ENCODE data around the gene SPEF1.
"Not testable (repeated sequence)": the region's sequence is repeated elsewhere in the genome, so short reads cannot be mapped to it uniquely, and the experiment has no call there.

Gene SPEF1, protein sequence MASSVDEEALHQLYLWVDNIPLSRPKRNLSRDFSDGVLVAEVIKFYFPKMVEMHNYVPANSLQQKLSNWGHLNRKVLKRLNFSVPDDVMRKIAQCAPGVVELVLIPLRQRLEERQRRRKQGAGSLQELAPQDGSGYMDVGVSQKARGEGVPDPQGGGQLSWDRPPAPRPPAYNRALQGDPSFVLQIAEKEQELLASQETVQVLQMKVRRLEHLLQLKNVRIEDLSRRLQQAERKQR

DNA sequence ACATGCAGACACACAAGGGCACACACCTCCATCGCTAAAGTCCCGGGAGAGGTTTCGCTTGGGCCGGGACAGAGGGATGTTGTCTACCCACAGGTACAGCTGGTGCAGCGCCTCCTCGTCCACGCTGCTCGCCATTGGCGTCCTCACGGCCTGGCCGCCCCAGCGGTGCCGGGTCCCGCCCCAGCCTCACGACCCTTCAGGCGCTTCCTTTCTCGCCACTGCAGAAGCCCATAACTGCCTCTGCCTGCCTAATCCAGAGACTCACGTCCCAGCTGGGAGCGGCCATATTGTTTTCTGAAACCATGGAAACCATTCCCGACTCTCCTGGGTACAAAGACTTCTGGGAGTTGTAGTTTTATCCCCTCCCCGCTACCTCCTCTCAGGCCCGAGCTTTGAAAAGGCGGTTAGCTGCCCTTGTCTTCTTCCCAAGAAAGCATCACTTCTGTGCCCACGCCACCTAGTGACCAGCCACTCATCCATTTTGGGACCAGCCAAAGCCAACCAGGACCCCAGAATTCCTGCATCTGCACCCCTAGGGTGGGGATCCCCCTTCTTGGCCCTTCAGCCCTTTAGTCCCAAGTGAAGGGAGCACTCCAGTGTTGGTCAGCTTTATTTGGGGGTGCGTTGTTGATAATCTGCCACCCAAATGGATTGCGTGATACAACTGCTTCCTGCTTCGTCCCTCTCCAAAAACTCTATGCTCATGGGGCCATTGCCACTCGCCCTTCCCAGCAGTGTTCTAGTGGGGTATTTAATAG is at the start of gene SPEF1:
SPEF1 (minus strand) TSS at position 296 of the 758 bp plus-strand sequence; CDS start at position 135, 161 bp downstream.
- peak; percentile 41 to 60 for ATAC-seq

DNA sequence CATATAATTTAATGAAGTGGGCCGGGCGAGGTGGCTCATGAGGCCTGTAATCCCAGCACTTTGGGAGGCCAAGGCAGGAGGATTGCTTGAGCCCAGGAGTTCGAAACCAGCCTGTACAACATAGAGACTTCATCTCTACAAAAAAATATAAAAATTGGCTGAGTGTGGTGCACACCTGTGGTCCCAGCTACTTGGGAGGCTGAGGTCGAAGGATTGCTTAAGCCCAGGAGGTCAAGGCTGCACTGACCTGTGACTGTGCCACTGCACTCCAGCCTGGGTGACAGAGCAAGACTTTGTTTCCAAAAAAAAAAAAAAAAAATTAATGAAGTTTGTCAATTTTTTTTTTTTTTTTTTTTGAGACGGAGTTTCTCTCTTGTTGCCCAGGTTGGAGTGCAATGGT is 48.6 kb upstream of the SPEF1 start:
- ATAC-seq, result not testable (repeated sequence)

DNA sequence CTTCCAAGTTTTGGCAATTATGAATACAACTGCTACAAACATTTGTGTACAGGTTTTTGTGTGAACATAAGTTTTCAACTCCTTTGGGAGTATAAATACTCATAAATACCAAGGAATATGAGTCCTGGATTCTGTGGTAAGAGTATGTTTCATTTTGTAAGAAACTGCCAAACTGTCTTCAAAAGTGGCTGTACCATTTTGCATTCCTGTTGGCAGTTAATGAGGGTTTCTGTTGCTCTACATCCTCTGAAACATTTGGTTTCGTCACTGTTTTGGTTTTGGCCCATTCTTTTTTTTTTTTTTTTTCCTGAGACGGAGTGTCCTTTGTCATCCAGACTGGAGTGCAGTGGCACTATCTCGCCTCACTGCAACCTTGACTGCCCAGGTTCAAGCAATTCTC is 47.5 kb upstream of the SPEF1 start:
- ATAC-seq, result no peak

DNA sequence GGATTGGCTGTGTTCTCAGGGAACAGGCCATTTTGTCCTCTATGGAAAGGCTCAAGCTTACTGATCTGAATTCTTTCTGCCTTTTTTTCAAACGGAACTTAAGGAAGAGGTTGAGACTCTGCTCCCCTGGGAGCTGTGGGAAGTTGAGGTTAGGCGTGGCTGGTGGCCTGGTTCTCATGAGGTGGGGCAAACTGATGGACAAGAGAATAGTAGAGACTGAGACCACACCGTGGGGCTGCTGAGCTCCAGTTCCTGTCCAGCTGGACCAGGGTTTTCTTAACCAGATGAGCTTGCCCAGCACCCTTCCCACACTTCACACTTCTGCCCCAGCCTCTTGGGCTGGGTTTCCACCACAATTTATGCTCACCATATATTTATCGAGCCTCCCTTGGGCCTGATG is 45.2 kb upstream of the SPEF1 start:
- ATAC-seq, result no peak

DNA sequence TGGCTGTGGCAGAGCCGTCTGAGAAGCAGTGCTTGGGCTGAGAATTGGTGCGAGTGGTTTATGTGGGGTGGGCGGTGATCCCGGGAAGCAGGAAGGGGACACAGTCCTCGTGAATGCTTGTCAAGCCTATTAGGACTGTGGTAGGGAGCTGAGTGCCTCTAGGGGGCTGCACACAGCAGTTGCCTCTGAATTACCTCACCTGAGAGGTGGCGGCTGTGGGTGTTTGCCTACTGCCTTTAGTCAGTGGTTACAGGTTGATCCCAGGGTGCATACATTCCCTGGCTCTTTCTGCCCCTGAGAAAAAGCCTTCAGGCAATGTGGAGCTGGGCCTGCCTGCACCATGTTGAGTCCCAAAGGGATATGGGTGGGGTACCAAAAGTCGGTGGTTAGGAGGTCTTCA is 44.3 kb upstream of the SPEF1 start:
- ATAC-seq, result no peak

DNA sequence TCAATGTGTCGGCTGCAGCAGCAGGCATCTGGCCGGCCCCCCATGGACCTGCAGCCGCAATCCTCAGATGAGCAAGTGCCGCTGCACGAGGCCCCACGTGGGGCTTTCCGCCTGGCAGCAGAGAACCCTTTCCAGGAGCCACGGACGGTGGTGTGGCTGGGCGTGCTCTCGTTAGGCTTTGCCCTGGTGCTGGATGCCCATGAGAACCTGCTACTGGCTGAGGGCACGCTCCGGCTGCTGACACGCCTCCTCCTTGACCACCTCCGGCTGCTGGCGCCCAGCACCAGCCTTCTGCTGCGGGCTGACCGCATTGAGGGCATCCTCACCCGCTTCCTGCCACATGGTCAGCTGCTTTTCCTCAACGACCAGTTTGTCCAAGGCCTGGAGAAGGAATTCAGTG is 42.6 kb upstream of the SPEF1 start:
- ATAC-seq, result no peak

DNA sequence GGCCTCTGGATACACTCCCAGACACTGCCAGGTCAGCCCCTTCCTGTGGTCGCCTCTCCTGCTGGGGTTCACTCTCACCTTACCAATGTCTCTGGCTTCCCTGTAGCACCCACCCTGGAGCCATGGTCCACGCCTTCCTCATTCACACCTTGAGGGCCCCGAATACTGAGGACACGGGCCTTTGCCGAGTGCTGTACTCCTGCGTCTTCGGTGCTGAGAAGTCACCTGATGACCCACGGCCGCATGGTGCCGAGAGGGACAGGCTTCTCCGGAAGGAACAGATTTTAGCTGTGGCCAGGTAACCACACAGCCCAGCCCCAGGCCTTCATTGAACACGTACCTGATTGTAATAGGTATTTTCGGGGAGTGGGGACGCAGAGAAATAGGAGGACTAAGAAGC is 40.7 kb upstream of the SPEF1 start:
- no peak for ATAC-seq

DNA sequence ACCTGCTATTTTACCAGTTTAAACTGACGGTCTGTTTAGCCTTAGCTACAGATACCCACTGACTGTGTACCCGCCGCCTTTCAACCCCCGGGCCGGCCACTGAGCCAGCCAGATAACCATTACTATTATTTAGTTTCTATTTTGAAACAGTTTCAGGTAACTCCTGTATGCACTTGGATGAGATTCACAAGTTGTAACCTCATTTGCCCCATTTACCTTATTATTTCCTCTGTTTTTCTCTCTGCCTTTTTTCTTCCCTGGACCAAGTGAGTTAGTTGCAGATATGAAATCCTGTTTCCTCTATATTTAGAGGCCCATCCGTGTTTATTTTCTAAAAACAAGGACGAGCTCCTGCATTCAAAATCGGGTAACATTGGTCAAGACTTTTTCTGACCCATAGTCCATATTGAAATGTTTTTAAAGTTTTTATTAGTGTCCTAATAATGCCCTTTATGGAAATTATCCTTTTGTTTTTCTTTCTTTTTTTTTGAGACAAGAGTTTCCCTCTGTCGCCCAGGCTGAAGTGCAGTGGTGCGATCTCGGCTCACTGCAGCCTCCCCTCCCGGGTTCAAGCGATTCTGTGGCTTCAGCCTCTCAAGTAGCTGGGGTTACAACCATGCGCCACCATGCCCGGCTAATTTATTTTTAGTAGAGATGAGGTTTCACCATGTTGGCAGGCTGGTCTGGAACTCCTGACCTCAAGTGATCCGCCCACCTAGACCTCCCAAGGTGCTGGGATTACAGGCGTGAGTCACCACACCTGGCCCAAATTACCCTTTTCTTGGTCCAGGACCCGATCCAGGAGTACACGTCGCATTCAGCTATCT is 39.9 kb upstream of the SPEF1 start:
- no peak for ATAC-seq

DNA sequence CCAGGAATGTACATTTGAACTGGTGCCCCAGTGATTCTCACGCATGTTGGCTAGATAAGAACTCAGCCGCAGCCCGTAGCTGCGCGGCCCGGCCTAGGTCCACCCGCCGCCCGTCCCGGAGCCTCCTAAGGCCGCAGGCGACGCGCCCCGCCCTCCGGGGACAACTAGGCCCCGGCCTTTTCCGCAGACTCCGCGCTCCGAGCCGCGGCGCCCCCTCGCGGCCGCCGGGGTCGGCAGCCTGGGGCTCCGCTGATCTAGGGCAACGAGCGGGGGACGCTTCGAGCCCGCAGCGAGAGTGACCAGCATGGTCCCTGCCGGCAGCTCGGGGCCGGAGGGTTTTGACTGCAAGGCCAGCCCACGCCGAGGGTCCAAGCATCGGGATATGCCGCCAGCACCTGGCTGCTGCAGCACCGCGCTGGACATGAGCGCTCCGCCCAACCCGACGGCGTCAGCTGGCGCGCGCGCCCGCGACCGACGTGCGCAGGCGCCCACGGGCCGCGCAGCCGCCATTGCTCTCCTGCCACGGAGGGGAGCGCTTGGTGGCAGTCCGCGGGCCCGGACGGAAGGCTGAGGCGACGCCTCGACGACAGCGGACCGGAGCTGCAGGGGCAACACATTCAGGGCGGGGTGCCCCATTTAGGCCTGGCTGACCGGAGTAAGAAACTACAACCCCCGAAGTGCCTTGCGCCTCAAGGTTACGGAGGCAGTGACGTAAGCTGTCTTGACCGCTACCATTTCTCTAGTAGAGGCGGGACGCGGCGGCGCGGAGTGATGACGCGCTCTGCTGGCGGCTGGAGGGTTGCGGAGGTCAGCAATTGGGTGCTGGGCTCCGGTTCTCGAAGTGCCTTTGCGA is 39.0 kb upstream of the SPEF1 start, which contains the start of gene AP5S1:
AP5S1 (plus strand) TSS at position 500 of the 853 bp plus-strand sequence. CDS start 1,571 bp downstream, outside the sequence.
- ATAC-seq, result peak; percentile 84 to 85

DNA sequence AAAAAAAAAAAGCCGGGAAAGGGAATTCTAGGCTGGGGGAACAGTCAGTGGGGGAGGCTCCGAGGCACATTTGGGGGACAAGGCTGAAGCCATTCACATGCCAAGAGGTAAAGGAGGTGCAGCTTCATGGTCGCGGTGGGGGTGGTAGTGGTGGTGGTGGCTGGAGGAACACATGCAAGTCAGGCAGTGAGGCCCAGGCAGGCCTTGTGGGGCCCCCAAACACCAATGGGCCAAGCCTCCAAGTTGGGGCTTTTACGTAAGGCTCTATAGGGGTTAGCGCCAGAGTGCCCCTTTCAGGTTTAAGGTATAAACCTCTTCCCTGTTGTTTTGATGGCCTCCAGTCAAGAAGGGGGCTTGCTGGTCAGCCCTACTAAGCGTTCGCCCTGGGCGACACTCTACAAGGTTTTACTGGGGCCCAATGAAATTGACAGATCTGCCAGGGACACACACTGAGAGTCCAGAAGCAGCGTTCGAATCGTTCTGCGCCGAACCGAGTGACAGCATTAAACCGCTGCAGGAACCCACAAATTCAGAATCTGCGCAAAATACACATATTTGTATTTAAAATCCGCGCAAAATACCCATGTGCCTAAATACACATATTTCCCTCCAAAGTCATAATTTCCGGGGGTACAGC is 38.3 kb upstream of the SPEF1 start:
- ATAC-seq, result no peak

DNA sequence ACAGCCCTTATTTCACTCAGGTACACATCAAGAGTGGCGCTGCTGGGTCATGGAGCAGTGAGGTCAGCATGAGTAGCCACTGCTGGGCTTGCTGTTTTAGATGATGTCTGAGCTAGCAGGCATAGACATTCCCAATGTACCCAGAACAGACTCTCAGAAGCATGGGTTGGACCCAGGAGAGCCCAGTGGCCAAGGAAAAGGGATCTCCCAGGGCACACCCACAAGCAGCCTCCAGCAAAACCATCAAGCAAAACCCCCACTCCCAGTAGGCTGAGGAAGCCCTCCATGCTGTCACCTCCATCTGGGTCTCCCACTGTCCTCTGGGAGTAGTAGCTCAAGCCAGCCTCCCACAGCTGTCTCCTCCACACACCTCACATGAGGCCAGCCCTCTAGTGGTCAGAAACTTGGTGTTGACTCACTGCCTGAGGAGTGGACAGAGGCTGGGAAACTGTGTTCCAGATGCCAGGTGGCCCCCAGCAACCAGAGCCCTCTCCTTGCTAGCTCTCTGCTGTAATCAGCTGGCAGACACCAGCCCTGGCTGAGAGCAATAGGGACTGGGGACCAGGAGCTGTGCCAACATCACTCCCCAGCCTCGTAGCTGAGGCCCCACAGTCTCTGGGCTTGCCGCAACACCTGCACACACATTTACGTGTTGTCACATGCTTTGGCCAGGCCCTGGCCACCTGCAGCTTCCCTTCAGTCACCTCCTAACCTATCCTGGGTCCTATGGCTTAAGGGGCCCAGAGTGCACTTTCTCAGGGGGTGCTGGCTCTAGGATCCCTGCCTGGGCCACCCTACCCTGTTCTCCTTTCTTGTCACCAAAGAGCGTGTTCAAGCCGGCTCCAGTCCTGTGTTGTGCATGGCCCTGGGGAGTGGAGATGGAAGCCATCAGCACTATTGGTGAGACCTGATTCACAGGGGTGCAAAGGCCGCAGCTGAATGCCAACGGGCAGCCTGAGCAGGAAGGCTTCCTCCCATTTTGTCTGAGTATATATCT is 37.2 kb upstream of the SPEF1 start:
- no peak for ATAC-seq

DNA sequence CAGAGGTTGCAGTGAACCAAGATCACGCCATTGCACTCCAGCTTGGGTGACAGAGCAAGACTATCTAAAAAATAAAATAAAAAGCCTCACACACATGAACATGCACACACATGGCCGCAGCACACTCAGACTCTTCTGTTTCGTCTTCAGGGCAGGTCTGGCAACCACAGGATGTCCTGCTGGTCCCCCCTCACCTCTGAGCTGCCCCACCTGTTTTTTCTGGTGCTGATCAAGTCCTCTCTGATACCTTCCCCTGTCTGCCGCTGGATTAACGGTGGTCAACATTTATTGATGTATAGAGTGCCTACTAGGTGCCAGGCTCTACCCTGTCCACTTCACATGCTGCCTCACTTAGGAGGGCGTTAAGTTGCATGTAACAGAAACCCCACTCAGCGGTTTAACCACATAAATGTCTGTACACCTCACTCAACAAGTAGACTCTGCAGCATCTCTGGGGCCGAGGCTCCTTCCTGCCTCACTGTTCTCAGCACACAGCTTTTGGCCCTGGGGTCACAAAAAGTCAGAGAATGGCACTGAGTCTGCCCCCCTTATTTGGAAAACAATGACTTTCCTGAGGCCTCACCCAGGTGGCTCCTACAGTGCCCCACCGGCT is 34.6 kb upstream of the SPEF1 start:
- no peak for ATAC-seq

DNA sequence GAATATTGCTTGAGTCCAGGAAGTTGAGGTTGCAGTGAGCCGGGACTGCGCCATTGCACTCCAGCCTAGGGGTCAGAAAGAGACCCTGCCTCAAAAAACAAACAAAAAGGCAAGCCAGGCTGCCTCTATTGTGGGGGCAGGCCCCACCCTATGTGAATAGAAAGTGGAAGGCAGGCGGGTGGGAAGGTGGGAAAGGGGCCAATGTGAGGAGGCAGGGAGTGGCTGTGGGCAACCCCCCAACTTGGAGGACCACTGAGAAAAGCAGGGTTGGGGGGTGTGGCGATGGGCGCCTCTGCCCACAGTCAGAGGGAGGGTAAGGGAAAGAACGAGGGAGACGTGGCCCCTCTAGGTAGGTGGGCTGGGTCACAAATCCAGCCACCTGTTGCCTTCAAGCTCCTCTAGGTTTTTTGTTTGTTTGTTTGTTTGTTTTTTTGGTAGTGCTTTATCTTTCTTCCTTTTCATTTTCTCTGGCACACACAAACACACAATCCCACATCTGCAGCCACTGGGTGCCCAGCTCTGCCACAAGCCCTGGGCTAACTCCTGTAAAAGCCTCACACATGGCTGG is 33.8 kb upstream of the SPEF1 start:
- no peak for ATAC-seq

DNA sequence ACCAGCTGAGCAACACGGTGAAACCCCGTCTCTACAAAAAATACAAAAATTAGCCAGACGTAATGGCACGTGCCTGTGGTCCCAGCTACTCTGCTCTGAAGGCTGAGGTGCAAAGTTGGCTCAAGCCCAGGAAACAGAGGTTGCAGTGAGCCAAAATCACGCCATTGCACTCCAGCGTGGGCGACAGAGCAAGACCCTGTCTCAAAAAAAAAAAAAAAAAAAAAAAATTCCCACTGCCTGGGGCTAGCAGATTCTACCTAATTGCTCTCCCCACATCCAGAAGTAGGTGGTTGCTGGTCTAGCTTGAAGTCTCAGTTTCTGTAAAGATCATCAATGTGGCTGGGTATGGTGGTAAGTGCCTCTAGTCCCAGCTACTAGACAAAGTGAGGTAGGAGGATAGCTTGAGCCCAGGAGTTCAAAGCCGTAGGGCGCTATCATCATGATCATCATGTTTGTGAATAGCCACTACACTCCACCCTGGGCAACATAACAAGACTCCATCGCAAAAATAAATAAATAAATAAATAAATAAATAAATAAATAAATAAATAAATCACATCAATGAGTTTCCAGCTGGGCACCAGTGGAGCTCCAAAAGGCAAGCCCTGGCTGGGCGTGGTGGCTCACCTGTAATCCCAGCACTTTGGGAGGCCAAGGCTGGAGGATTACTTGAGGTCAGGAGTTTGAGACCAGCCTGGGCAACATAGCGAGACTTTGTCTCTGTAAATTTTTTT is 32.8 kb upstream of the SPEF1 start:
- no peak for ATAC-seq

DNA sequence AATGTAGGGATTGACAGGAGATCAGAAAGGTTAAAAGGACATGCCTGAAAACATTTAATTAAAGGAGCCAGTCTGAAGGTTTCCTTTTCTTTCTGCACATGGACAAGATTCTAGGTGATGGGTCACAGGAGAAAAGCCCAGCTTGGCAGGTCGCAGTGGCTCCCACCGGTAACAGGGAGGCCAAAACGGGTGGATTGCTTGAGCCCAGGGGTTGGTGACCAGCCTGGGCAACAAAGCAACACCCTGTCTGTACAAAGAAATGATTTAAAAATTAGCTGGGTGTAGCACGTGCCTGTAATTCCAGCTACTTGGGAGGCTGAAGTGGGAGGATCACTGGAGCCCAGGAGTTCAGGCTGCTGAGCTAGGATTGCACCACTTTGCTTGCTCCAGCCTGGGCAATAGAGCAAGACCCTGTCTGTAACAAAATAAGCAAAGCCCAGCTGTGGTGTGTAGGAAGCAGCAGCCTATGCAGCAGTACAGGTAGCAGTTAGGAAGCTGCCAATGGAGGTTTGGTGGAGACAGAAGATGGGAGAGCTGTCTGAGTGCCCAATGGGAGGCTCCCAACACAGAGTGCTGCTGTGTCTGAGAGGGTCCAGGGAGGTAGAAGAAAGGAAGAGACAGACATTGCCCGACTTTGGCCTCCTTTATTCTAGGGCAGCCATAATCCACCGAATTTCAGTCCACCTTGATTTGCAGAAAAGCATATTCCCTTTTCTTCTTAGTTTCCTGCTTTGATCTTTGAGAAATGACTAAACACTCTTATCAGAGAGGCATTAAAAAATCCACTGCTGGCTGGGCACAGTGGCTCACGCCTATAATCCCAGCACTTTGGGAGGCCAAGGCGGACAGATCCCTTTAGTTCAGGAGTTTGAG is 32.0 kb upstream of the SPEF1 start:
- ATAC-seq, result no peak

DNA sequence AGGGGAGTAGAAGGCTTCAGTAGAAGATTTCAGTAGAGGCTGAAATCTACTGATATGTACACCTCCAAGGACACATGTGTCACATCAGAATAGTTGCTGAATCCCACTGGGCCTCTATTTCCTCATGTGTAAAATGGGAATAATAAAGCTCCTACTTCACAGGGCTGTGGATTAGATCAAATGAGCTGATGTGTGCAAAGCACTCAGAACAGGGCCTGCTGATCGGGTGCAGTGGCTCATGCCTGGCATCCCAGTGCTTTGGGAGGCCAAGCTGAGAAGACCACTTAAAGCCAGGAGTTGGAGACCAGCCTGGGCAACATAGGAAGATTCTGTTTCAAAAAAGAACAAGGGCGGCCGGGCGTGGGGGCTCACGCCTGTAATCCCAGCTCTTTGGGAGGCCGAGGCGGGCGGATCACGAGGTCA is 31.0 kb upstream of the SPEF1 start:
- no peak for ATAC-seq

DNA sequence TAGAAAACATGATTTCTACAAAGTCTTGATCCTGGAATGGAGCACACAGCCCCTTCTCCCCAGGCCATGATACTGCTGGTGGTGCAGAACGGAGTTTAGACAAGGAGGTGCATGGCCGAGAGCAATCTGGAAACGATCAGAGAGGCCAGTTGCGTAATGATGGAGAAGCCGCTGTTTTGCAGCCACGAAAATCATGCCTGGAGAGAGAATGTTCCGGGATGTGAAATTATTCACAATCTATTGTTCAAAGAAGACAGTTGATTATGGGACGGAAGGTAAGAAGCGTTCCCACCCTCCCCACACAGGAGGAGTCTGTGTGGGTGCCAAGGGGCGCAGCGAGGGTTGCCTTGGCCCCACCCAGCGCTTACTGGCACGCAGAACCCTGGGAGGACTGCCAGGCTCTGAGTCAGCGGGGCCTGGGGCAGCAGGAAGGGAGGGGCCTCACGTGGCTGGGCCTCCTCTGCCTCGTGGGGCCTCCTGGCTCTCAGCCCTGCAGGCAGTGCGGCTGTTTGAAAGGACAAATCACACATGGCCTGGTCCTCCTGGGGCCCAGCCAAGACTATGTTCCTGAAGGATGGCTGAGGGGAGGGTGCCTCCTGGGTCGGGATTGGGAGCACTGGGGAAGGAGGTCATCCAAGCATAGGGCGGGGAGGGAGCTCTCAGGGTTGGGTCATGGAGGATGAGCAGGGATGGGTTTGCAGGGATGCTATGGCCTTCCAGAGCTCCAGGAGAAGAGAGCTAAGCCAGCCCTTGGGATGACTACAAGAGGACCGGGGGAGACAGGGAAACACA is 30.4 kb upstream of the SPEF1 start:
- ATAC-seq, result peak; percentile 95

All from activated CD4-positive, CD25-positive, alpha-beta regulatory T cell treated with anti-CD3 and anti-CD28 coated beads, Interleukin-2, amount 50 U/mL, for 24 hours (primary cell).